Measurements from ENCODE around the gene CATSPER3.

- TF ChIP-seq POLR2AphosphoS5 (IDR thresholded peaks at IDR 0.05; ENCODE audit: low read depth, low read length) (no peak), POLR2A (IDR thresholded peaks at IDR 0.05; ENCODE audit: low read depth, low read length) (no peak), TAF1 (IDR thresholded peaks at IDR 0.05; ENCODE audit: borderline replicate concordance, low read depth, low read length) (no peak)
Observed at GRCh38 chr5:134992148-134992547, 24.4 kb downstream of the CATSPER3 start.

Measured in GM12892 (cell line).